ENCODE measurements around the gene MRPL52. TPM values are rescaled to one million over a fixed set of nuclear protein-coding genes. Genes with fewer than 3 reads are reported as not detected.

MRPL52 gene
- total and polyA plus RNA-seq, 2 of the 13 experiments (the other 11 are each of a cell fraction or from before 2014, with no cell fraction given) = 118 to 329 TPM

DNA sequence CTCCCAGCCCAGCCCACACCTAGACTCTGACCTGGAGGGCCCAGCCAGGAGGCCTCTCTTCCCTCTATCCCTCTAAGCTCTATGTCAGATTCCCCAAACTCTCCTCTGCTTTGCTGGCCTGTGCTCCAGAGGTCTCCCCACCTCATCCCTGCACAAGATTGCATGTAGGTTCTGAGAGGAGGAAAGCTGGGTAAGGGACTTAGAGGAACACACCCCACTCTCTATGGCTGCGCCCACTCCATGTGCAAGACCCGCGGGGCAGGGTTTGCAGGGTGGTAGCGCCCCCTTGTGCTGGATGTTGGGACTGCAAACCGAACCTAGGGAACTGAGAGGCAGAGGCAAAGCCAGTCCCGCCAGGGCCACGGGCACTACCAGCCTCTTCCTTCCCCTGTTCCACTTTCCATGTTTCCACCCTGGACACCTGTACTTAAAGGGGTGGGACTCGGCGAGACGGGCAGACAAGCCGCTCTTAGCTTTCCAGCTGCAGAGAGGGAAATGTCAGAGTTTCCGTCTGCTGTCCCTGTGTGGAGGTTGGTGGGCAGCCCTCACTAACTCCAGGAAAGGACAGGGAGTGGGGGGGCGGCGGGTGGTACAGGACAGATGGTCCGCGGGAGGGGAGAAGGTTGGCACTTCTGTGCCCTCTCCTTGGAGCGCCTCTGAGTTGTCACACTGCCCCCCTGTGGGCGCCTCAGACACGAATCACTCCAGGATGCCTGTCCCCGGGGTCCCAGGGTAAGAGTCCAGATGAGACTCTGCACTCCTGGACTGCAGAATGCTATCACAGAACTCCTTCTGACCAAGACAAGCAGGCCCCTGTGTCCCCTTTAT lies 23.5 kb downstream of the MRPL52 start (continued):
- TF ChIP-seq MATR3 (CRISPR knock-in tag; IDR thresholded peaks at IDR 0.05) = no peak
- TF ChIP-seq ZNF704 (CRISPR knock-in tag; IDR thresholded peaks at IDR 0.05; ENCODE audit: borderline replicate concordance) = peak; percentile 87
- TF ChIP-seq ZNF746 (CRISPR knock-in tag; IDR thresholded peaks at IDR 0.05) = 0 out of 2 replicates have a peak, but pooled peaks have one; percentile 73
- peak; percentile 76; the same call in 1 of the 2 replicates for TF ChIP-seq ZNF768 (CRISPR knock-in tag; IDR thresholded peaks at IDR 0.05)
- peak; percentile 70; the same call in 1 of the 2 replicates for TF ChIP-seq RFXANK (CRISPR knock-in tag; IDR thresholded peaks at IDR 0.05)
- TF ChIP-seq, protein P1, sequence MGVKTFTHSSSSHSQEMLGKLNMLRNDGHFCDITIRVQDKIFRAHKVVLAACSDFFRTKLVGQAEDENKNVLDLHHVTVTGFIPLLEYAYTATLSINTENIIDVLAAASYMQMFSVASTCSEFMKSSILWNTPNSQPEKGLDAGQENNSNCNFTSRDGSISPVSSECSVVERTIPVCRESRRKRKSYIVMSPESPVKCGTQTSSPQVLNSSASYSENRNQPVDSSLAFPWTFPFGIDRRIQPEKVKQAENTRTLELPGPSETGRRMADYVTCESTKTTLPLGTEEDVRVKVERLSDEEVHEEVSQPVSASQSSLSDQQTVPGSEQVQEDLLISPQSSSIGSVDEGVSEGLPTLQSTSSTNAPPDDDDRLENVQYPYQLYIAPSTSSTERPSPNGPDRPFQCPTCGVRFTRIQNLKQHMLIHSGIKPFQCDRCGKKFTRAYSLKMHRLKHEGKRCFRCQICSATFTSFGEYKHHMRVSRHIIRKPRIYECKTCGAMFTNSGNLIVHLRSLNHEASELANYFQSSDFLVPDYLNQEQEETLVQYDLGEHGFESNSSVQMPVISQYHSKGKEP (CRISPR knock-in tag; IDR thresholded peaks at IDR 0.05) = peak; percentile 81
- peak; percentile 96 for TF ChIP-seq ARHGAP35 (CRISPR knock-in tag; IDR thresholded peaks at IDR 0.05; ENCODE audit: borderline replicate concordance)
- no peak for TF ChIP-seq ZNF780A (CRISPR knock-in tag; IDR thresholded peaks at IDR 0.05)
- TF ChIP-seq ZNF343 (CRISPR knock-in tag; IDR thresholded peaks at IDR 0.05) = peak; percentile 88
- TF ChIP-seq BRCA1 (CRISPR knock-in tag; IDR thresholded peaks at IDR 0.05) = no peak
- TF ChIP-seq ZBTB38 (CRISPR knock-in tag; IDR thresholded peaks at IDR 0.05) = peak; percentile 88
- TF ChIP-seq PCBP2 (optimal IDR thresholded peaks at IDR 0.05; ENCODE audit: low read depth, low read length, poor library complexity, severe bottlenecking) = peak; percentile 17
- peak; percentile 48; the same call in 1 of the 2 replicates for TF ChIP-seq NCOA2 (CRISPR knock-in tag; IDR thresholded peaks at IDR 0.05)
- TF ChIP-seq KLF9 (CRISPR knock-in tag; IDR thresholded peaks at IDR 0.05; ENCODE audit: low read depth) = no peak
- TF ChIP-seq NBN (conservative IDR thresholded peaks at IDR 0.05) = no peak
- peak; percentile 25; the same call in 1 of the 2 replicates for TF ChIP-seq RERE (CRISPR knock-in tag; IDR thresholded peaks at IDR 0.05; ENCODE audit: low read depth)
- TF ChIP-seq, protein P2, sequence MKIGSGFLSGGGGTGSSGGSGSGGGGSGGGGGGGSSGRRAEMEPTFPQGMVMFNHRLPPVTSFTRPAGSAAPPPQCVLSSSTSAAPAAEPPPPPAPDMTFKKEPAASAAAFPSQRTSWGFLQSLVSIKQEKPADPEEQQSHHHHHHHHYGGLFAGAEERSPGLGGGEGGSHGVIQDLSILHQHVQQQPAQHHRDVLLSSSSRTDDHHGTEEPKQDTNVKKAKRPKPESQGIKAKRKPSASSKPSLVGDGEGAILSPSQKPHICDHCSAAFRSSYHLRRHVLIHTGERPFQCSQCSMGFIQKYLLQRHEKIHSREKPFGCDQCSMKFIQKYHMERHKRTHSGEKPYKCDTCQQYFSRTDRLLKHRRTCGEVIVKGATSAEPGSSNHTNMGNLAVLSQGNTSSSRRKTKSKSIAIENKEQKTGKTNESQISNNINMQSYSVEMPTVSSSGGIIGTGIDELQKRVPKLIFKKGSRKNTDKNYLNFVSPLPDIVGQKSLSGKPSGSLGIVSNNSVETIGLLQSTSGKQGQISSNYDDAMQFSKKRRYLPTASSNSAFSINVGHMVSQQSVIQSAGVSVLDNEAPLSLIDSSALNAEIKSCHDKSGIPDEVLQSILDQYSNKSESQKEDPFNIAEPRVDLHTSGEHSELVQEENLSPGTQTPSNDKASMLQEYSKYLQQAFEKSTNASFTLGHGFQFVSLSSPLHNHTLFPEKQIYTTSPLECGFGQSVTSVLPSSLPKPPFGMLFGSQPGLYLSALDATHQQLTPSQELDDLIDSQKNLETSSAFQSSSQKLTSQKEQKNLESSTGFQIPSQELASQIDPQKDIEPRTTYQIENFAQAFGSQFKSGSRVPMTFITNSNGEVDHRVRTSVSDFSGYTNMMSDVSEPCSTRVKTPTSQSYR (CRISPR knock-in tag; IDR thresholded peaks at IDR 0.05; ENCODE audit: borderline replicate concordance) = no peak
- no peak for TF ChIP-seq GZF1 (CRISPR knock-in tag; IDR thresholded peaks at IDR 0.05)
- TF ChIP-seq FOXJ3 (CRISPR knock-in tag; IDR thresholded peaks at IDR 0.05; ENCODE audit: borderline replicate concordance) = no peak

Measured in HepG2 (cell line).